ENCODE results near the gene SPRR4.

DNA sequence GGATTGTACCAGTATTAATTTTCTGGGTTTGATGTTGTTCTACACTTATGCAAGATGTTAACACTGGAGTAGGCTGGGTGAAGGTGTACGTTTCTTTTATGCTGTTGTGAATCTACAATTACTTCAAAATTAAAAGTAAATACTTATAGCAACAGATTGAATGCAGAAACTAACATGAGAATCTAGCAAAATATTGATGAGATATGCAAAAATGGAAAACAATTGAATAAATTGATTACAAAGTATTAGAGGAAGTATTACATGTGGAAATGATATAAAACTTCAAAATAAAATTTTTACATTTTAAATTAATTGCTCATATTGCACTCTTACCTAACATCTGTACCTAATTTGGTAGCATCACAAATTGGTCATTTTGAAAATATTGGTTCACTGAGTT, 25.4 kb downstream of the SPRR4 start:
- TF ChIP-seq TEAD4 (IDR thresholded peaks at IDR 0.05) = no peak
- TF ChIP-seq YY1 (IDR thresholded peaks at IDR 0.05; ENCODE audit: low read depth) = no peak
- TF ChIP-seq EP300 (IDR thresholded peaks at IDR 0.05; ENCODE audit: borderline replicate concordance) = no peak
- TF ChIP-seq, protein P1, sequence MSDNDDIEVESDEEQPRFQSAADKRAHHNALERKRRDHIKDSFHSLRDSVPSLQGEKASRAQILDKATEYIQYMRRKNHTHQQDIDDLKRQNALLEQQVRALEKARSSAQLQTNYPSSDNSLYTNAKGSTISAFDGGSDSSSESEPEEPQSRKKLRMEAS (IDR thresholded peaks at IDR 0.05) = no peak
- TF ChIP-seq, protein P2, sequence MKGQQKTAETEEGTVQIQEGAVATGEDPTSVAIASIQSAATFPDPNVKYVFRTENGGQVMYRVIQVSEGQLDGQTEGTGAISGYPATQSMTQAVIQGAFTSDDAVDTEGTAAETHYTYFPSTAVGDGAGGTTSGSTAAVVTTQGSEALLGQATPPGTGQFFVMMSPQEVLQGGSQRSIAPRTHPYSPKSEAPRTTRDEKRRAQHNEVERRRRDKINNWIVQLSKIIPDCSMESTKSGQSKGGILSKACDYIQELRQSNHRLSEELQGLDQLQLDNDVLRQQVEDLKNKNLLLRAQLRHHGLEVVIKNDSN (IDR thresholded peaks at IDR 0.05) = no peak
- TF ChIP-seq TAF1 (IDR thresholded peaks at IDR 0.05; ENCODE audit: low read depth) = no peak
- no peak for TF ChIP-seq TCF12 (IDR thresholded peaks at IDR 0.05; ENCODE audit: low read depth)
- no peak for TF ChIP-seq FOXM1 (IDR thresholded peaks at IDR 0.05; ENCODE audit: borderline replicate concordance, low read depth)
- TF ChIP-seq RAD21 (IDR thresholded peaks at IDR 0.05; ENCODE audit: low read depth) = no peak
- TF ChIP-seq REST (IDR thresholded peaks at IDR 0.05; ENCODE audit: low read depth) = no peak
- TF ChIP-seq NFIC (IDR thresholded peaks at IDR 0.05) = no peak
- no peak for TF ChIP-seq CEBPB (IDR thresholded peaks at IDR 0.05)
- no peak for TF ChIP-seq EGR1 (IDR thresholded peaks at IDR 0.05)

Measured in Ishikawa (cell line).